DOHH2 (cell line): Measurements from ENCODE around the gene CTBP1.

Source experiments
- H3F3A ChIP-seq: fragments of 200-600 bp; sonication (generic), shearing (Covaris generic); 2 replicates; pipeline ENCODE4 v1.6.0; 2016; ENCODE audit warnings: antibody characterized with exemption, mild to moderate bottlenecking; ENCODE audit not compliant: control insufficient read depth, insufficient read depth
- H3K27ac ChIP-seq: fragments of 200-600 bp; sonication (generic); 2 replicates; pipeline ENCODE4 v1.5.1; 2014; ENCODE audit warnings: low read depth, mild to moderate bottlenecking, low read length, moderate library complexity
- H3K27me3 ChIP-seq: fragments of 200-600 bp; sonication (generic); 2 replicates; pipeline ENCODE4 v1.6.1; 2014; ENCODE audit warnings: mild to moderate bottlenecking, low read length, mixed read lengths; ENCODE audit not compliant: control insufficient read depth
- H3K36me3 ChIP-seq: fragments of 200-600 bp; sonication (generic); 2 replicates; pipeline ENCODE4 v1.6.1; 2014; ENCODE audit warnings: mild to moderate bottlenecking, low read length, moderate library complexity, mixed read lengths; ENCODE audit not compliant: control insufficient read depth
- H3K4me1 ChIP-seq: fragments of 200-600 bp; sonication (generic); 2 replicates; pipeline ENCODE4 v1.6.1; 2014; ENCODE audit warnings: mild to moderate bottlenecking, low read length, mixed read lengths; ENCODE audit not compliant: control insufficient read depth
- H3K4me2 ChIP-seq: fragments of 200-600 bp; sonication (generic); 2 replicates; pipeline ENCODE4 v1.6.0; 2014; ENCODE audit warnings: mild to moderate bottlenecking, low read length, moderate library complexity
- H3K4me3 ChIP-seq: fragments of 200-600 bp; sonication (generic); 2 replicates; pipeline ENCODE4 v1.5.1; 2014; ENCODE audit warnings: mild to moderate bottlenecking, low read length, mixed read lengths
- H3K79me2 ChIP-seq: fragments of 200-600 bp; sonication (generic); 2 replicates; pipeline ENCODE4 v1.6.1; 2014; ENCODE audit warnings: mild to moderate bottlenecking, low read length, mixed read lengths; ENCODE audit not compliant: control insufficient read depth
- H3K9me2 ChIP-seq: fragments of 200-600 bp; sonication (generic); replicated peaks from 2 replicates; pipeline ENCODE4 v1.6.1; 2014; ENCODE audit warnings: mild to moderate bottlenecking, low read length, mixed read lengths; ENCODE audit not compliant: control insufficient read depth
- H3K9me3 ChIP-seq: fragments of 200-600 bp; sonication (generic); 2 replicates; pipeline ENCODE4 v1.6.1; 2014; ENCODE audit warnings: antibody characterized with exemption, low read length, mixed read lengths; ENCODE audit not compliant: control insufficient read depth, insufficient read depth
- H4K20me1 ChIP-seq: fragments of 200-600 bp; sonication (generic); 2 replicates; pipeline ENCODE4 v1.6.0; 2014; ENCODE audit warnings: low read depth, mild to moderate bottlenecking, antibody characterized with exemption, low read length, moderate library complexity; ENCODE audit not compliant: control insufficient read depth, insufficient read depth
- EZH2phosphoT487 ChIP-seq: fragments of 200-600 bp; sonication (generic); IDR thresholded peaks from 2 replicates; pipeline ENCODE4 v1.6.1; 2017; ENCODE audit warnings: borderline replicate concordance, mild to moderate bottlenecking, antibody characterized with exemption, low read length, moderate library complexity, mixed read lengths
- TF ChIP-seq, protein P1 (sequence below): fragments of 200-600 bp; sonication (generic); IDR thresholded peaks from one replicate; pipeline ENCODE4 v1.5.1; 2014; ENCODE audit warnings: antibody characterized with exemption, mild to moderate bottlenecking, low read depth, low read length; ENCODE audit not compliant: poor library complexity, severe bottlenecking

Gene CTBP1

DNA sequence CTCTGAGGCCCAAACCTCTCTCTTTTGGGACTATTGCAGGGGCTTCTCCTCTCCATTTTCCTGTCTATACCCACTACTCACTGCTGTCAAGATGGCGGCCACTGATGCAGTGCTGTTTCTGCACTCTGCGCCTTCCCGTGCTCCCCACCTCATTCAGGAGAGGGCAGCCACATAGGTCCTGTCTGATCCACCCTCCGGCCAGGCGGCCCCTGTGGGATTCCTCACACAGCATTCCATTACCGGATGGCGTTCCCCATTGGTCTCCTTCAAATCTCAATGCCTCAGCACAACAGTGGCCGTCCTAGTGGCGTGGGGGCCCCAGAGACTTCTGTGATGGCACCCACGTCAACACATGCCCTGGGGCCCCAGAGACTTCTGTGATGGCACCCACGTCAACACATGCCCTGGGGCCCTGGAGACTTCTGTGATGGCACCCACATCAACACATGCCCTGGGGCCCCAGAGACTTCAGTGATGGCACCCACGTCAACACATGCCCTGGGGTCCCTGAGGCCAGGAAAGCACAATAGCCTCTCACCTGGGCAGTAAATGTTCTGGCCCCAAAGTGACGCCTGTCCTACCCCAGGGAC is 83.9 kb downstream of the CTBP1 start:
- Histone ChIP-seq H4K20me1 (no peaks in the 10 kb centered on the region), H3K4me3 (no peak overlapping the region), H3K4me2 (no peak overlapping the region), H3F3A (peaks cover 5% of the 10 kb centered on the region), H3K27ac (no peak overlapping the region), H3K4me1 (peaks cover 36% of the 10 kb centered on the region), H3K27me3 (no peaks in the 10 kb centered on the region), H3K79me2 (no peaks in the 10 kb centered on the region), H3K9me3 (peaks cover 7% of the 10 kb centered on the region; the same call in 1 of the 2 replicates), H3K9me2 (no peaks in the 10 kb centered on the region), H3K36me3 (no peaks in the 10 kb centered on the region)
- TF ChIP-seq, protein P1, sequence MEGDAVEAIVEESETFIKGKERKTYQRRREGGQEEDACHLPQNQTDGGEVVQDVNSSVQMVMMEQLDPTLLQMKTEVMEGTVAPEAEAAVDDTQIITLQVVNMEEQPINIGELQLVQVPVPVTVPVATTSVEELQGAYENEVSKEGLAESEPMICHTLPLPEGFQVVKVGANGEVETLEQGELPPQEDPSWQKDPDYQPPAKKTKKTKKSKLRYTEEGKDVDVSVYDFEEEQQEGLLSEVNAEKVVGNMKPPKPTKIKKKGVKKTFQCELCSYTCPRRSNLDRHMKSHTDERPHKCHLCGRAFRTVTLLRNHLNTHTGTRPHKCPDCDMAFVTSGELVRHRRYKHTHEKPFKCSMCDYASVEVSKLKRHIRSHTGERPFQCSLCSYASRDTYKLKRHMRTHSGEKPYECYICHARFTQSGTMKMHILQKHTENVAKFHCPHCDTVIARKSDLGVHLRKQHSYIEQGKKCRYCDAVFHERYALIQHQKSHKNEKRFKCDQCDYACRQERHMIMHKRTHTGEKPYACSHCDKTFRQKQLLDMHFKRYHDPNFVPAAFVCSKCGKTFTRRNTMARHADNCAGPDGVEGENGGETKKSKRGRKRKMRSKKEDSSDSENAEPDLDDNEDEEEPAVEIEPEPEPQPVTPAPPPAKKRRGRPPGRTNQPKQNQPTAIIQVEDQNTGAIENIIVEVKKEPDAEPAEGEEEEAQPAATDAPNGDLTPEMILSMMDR, result no peak
- TF ChIP-seq EZH2phosphoT487, result no peak

DNA sequence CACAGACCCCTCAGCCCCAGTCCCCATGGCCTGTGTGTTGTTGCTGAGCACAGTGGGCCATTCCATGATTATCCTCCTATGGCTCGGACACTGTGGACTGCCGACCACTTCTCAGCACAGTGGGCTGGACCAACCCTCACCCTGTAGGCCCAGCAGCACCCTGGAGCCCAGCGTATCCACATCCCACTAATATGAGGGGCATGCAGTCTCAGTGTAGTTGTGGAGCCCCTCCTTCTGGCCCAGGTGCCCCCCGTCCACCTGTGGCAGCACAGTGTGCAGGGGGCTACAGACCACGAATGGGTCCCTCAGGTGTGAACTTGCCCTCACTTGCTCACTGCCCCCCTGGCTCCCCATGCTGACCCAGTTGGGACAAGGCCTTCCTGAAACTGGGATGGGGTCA is 84.5 kb downstream of the CTBP1 start:
- no peak for TF ChIP-seq EZH2phosphoT487
- TF ChIP-seq, protein P1, result no peak
- Histone ChIP-seq H3F3A (peaks cover 5% of the 10 kb centered on the region), H3K36me3 (no peaks in the 10 kb centered on the region), H3K79me2 (no peaks in the 10 kb centered on the region), H3K27me3 (no peaks in the 10 kb centered on the region), H3K27ac (no peak overlapping the region), H3K9me3 (peaks cover 7% of the 10 kb centered on the region; the same call in 1 of the 2 replicates), H3K9me2 (no peaks in the 10 kb centered on the region), H3K4me3 (no peak overlapping the region), H4K20me1 (no peaks in the 10 kb centered on the region), H3K4me1 (peaks cover 36% of the 10 kb centered on the region), H3K4me2 (no peak overlapping the region)

DNA sequence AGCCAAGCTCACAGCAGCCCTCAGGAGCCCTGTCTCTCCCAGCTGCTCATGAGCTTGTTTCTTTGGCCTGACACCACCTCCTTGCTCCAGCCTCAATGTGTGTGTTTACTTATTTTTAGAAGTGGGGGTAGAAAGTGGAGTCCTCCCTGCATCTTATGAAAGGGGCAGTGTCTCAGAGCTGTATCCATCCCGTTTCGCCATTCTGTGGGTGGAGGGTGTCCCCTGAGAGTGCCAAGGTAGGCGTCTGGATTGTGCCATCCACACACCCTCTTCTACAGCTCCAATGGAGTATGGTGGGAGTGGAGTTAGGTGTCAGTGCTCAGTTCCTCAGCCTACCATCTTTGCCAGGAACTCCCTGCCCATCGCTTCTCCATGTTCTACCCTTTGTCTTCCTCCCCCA is 84.9 kb downstream of the CTBP1 start:
- H3K9me3 ChIP-seq, result peaks cover 10% of the 10 kb centered on the region; the same call in 1 of the 2 replicates
- H3K9me2 ChIP-seq, result no peaks in the 10 kb centered on the region
- H4K20me1 ChIP-seq, result no peaks in the 10 kb centered on the region
- no peak for TF ChIP-seq EZH2phosphoT487
- TF ChIP-seq, protein P1, result no peak
- H3K79me2 ChIP-seq, result no peaks in the 10 kb centered on the region
- H3K4me1 ChIP-seq, result peaks cover 36% of the 10 kb centered on the region
- no peaks in the 10 kb centered on the region for H3K36me3 ChIP-seq
- no peaks in the 10 kb centered on the region for H3K27me3 ChIP-seq
- no peak overlapping the region for H3K4me3 ChIP-seq
- H3F3A ChIP-seq, result peaks cover 5% of the 10 kb centered on the region
- no peak overlapping the region for H3K4me2 ChIP-seq
- H3K27ac ChIP-seq, result no peak overlapping the region
